Peyer's patch (tissue), 4 donors: ENCODE measurements around the gene CSF2RB.

Experiments
- POLR2A ChIP-seq, 2 donors: fragments of 450-650 bp; IDR thresholded peaks; one replicate each; pipeline ENCODE4 v1.5.1; 2017; ENCODE audit warnings: antibody characterized with exemption in 2 of 2, mild to moderate bottlenecking in 2 of 2, moderate library complexity in 2 of 2
- TF ChIP-seq, protein P1 (sequence below), 6 experiments: fragments of 450-650 bp in 4 of 6; fragments of 200-600 bp in 2 of 6; sonication (generic) in 1 of 6; IDR thresholded peaks; one replicate each; pipeline ENCODE4 v1.5.1; 2017 to 2019; ENCODE audit warnings: antibody characterized with exemption in 6 of 6, mild to moderate bottlenecking in 3 of 6, moderate library complexity in 1 of 6

GRCh38 chr22:36864454-36865215 lies 48.8 kb upstream of the CSF2RB start:
- TF ChIP-seq, protein P1, sequence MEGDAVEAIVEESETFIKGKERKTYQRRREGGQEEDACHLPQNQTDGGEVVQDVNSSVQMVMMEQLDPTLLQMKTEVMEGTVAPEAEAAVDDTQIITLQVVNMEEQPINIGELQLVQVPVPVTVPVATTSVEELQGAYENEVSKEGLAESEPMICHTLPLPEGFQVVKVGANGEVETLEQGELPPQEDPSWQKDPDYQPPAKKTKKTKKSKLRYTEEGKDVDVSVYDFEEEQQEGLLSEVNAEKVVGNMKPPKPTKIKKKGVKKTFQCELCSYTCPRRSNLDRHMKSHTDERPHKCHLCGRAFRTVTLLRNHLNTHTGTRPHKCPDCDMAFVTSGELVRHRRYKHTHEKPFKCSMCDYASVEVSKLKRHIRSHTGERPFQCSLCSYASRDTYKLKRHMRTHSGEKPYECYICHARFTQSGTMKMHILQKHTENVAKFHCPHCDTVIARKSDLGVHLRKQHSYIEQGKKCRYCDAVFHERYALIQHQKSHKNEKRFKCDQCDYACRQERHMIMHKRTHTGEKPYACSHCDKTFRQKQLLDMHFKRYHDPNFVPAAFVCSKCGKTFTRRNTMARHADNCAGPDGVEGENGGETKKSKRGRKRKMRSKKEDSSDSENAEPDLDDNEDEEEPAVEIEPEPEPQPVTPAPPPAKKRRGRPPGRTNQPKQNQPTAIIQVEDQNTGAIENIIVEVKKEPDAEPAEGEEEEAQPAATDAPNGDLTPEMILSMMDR (IDR thresholded peaks at IDR 0.05) = no peak
- TF ChIP-seq POLR2A (IDR thresholded peaks at IDR 0.05) = no peak
